AG04450 (cell line): ENCODE results near the gene APOH. TPM values are rescaled to one million over a fixed set of nuclear protein-coding genes. Genes with fewer than 3 reads are reported as not detected.

ENCODE experiments used
- CTCF ChIA-PET: fragments of 300-600, 350-600 bp; formaldehyde crosslinking; extraction: SDS; loops from one replicate; lab custom pipeline; 2022; ENCODE audit warnings: antibody characterized with exemption, inconsistent platforms; lab: Charles Lee
- POLR2A ChIA-PET: fragments of 350-600 bp; formaldehyde crosslinking; extraction: SDS; loops from one replicate; lab custom pipeline; 2021; ENCODE audit warnings: antibody characterized with exemption, inconsistent platforms; lab: Yijun Ruan, JAX
- DNase-seq: peaks from one replicate; pipeline ENCODE4 v3.0.0-alpha.2; 2011; ENCODE audit warnings: low read depth, low spot score
- H3K27ac ChIP-seq: one replicate; pipeline ENCODE4 v1.5.1; 2012; ENCODE audit warnings: low read depth, low read length, control low read depth
- H3K27me3 ChIP-seq: one replicate; pipeline ENCODE4 v1.6.0; 2012; ENCODE audit warnings: low read length; ENCODE audit not compliant: control insufficient read depth, insufficient read depth
- H3K4me3 ChIP-seq: 2 replicates; pipeline ENCODE4 v1.5.1; 2011; ENCODE audit warnings: mild to moderate bottlenecking, low read depth, low read length, control low read depth
- H3K9me3 ChIP-seq: 2 replicates; pipeline ENCODE4 v1.5.1; 2012; ENCODE audit warnings: low read length; ENCODE audit not compliant: control insufficient read depth, insufficient read depth
- polyA plus RNA-seq: library from polyadenylated mRNA; depleted of rRNA; stranded (reverse); fragments of >200 nt; gene quantifications from 2 replicates; pipeline ENCODE4 v1.2.3, GENCODE V29; 2011
- TF ChIP-seq, protein P1 (sequence below): IDR thresholded peaks from 2 replicates; pipeline ENCODE4 v1.5.1; 2011; ENCODE audit warnings: low read depth, low read length, control low read depth, inconsistent platforms

Gene APOH
- polyA plus RNA-seq, 1 experiment = not detected

DNA sequence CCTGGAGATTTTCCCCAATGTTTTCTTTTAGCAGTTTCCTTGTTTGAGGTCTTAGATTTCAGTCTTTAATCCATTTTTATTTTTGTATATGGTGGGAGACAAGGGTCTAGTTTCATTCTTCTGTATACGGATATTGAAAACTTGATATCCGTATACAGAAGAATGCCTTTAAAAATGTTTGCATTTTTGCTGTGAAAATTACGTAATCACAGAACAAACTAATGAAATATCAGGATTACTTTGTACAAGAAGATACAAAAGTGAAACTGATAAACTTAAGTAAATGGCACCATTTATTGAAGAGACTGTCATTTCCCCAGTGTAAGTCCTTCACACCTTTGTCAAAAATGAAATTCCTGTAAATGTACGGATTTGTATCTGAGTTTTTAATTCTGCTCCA lies 50.6 kb downstream of the APOH start:
- H3K27ac ChIP-seq = no peak overlapping the region
- CTCF ChIA-PET = no interaction called here
- no peaks in the 10 kb centered on the region for H3K9me3 ChIP-seq
- H3K27me3 ChIP-seq = no peaks in the 10 kb centered on the region
- H3K4me3 ChIP-seq = no peak overlapping the region
- TF ChIP-seq, protein P1, sequence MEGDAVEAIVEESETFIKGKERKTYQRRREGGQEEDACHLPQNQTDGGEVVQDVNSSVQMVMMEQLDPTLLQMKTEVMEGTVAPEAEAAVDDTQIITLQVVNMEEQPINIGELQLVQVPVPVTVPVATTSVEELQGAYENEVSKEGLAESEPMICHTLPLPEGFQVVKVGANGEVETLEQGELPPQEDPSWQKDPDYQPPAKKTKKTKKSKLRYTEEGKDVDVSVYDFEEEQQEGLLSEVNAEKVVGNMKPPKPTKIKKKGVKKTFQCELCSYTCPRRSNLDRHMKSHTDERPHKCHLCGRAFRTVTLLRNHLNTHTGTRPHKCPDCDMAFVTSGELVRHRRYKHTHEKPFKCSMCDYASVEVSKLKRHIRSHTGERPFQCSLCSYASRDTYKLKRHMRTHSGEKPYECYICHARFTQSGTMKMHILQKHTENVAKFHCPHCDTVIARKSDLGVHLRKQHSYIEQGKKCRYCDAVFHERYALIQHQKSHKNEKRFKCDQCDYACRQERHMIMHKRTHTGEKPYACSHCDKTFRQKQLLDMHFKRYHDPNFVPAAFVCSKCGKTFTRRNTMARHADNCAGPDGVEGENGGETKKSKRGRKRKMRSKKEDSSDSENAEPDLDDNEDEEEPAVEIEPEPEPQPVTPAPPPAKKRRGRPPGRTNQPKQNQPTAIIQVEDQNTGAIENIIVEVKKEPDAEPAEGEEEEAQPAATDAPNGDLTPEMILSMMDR = no peak
- DNase-seq = no peak
- POLR2A ChIA-PET = no interaction called here

- DNase-seq = no peak
- CTCF ChIA-PET = no interaction called here
Observed at GRCh38 chr17:66177048-66177447, 52.2 kb downstream of the APOH start.

DNA sequence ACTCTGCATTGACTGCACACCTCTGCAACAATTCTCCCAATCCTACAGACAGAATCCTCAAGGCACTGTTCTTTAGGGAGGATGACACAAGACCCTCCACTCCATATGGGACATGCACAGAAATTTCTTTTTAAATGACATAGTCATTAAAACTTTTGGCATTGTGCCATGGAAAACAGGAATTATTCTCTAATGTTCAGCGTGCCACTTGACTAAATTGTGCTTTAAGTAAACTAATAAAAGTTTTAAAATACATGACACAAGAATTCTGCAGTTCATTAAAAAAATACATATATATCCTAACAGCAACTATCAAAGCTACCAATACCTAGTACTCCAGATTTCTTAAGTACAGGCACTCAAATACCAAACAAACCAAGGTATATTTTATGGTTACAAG lies 53.3 kb downstream of the APOH start:
- Histone ChIP-seq H3K27me3 (no peaks in the 10 kb centered on the region), H3K4me3 (no peak overlapping the region), H3K27ac (no peak overlapping the region), H3K9me3 (no peaks in the 10 kb centered on the region)
- DNase-seq = no peak
- CTCF ChIA-PET = no interaction called here
- POLR2A ChIA-PET = no interaction called here
- TF ChIP-seq, protein P1 = no peak

More at GRCh38 chr17:66177048-66177447, 52.2 kb downstream of the APOH start:
- H3K4me3 ChIP-seq = no peak overlapping the region
- POLR2A ChIA-PET = no interaction called here
- H3K9me3 ChIP-seq = no peaks in the 10 kb centered on the region
- H3K27ac ChIP-seq = no peak overlapping the region
- TF ChIP-seq, protein P1 = no peak
- H3K27me3 ChIP-seq = no peaks in the 10 kb centered on the region

DNA sequence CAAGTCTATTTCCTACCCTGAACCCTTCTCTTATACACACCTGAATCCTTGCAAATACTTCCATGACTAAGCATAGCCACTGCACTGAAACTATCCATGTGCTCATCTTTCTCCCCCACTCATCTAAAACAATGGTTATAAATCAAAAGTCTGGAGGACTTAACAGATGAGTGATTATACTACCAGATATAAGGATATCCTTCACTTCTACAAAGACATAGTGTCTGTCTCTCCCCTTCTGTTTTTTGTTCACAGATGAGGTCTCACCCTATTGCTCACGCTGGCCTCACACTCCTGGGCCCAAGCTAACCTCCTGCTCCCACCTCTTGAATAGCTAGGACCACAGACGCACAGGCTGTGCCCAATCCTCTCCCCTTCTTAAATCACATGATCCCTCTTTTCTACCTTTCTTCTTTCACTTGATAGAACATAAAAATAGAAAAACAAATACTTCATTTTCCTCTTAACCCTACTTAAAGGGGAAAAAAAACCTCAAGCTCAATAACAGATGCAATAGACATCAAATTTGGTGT lies 56.5 kb downstream of the APOH start:
- Histone ChIP-seq H3K9me3 (no peaks in the 10 kb centered on the region), H3K27me3 (no peaks in the 10 kb centered on the region), H3K27ac (no peak overlapping the region), H3K4me3 (no peak overlapping the region)
- CTCF ChIA-PET = no interaction called here
- POLR2A ChIA-PET = no interaction called here
- no peak for DNase-seq
- TF ChIP-seq, protein P1 = no peak

- TF ChIP-seq, protein P1 = no peak
- POLR2A ChIA-PET = no interaction called here
- CTCF ChIA-PET = no interaction called here
- DNase-seq = no peak
- H3K9me3 ChIP-seq = no peaks in the 10 kb centered on the region
- no peak overlapping the region for H3K27ac ChIP-seq
- H3K4me3 ChIP-seq = no peak overlapping the region
- H3K27me3 ChIP-seq = no peaks in the 10 kb centered on the region
Observed at GRCh38 chr17:66172144-66172543, 57.1 kb downstream of the APOH start.
